ENCODE results near the gene IQCH. TPM values are rescaled to one million over a fixed set of nuclear protein-coding genes. Genes with fewer than 3 reads are reported as not detected.

IQCH gene
- total RNA-seq, 1 experiment from 2014 or later = 1.9 TPM

DNA sequence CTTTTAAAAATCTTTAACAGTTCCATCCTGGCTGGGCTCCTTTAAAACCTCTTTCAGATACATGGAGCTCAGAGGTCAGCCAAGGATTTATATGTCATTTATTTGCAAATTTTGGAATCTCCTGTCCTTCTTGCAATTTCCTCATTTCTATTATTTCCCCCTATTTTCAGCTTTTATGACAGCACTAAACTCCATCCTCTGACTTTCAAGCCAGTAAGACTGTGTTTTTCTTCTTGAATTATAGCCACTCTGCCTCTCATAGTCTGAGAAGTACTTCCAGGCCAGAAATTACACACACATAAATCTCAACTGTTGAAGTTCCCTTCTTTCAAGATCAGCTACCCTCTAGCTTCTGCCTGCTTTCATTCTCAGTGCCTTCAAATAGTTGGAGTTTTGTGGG is 73.2 kb downstream of the IQCH start (continued):
- TF ChIP-seq, protein P1, sequence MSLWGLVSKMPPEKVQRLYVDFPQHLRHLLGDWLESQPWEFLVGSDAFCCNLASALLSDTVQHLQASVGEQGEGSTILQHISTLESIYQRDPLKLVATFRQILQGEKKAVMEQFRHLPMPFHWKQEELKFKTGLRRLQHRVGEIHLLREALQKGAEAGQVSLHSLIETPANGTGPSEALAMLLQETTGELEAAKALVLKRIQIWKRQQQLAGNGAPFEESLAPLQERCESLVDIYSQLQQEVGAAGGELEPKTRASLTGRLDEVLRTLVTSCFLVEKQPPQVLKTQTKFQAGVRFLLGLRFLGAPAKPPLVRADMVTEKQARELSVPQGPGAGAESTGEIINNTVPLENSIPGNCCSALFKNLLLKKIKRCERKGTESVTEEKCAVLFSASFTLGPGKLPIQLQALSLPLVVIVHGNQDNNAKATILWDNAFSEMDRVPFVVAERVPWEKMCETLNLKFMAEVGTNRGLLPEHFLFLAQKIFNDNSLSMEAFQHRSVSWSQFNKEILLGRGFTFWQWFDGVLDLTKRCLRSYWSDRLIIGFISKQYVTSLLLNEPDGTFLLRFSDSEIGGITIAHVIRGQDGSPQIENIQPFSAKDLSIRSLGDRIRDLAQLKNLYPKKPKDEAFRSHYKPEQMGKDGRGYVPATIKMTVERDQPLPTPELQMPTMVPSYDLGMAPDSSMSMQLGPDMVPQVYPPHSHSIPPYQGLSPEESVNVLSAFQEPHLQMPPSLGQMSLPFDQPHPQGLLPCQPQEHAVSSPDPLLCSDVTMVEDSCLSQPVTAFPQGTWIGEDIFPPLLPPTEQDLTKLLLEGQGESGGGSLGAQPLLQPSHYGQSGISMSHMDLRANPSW (CRISPR knock-in tag; conservative IDR thresholded peaks at IDR 0.05; ENCODE audit: low read depth) = no peak
- TF ChIP-seq, protein P2, sequence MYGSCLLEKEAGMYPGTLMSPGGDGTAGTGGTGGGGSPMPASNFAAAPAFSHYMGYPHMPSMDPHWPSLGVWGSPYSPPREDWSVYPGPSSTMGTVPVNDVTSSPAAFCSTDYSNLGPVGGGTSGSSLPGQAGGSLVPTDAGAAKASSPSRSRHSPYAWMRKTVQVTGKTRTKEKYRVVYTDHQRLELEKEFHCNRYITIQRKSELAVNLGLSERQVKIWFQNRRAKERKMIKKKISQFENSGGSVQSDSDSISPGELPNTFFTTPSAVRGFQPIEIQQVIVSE (CRISPR knock-in tag; IDR thresholded peaks at IDR 0.05; ENCODE audit: borderline replicate concordance) = no peak
- no peak for TF ChIP-seq PRRX2 (CRISPR knock-in tag; IDR thresholded peaks at IDR 0.05)

DNA sequence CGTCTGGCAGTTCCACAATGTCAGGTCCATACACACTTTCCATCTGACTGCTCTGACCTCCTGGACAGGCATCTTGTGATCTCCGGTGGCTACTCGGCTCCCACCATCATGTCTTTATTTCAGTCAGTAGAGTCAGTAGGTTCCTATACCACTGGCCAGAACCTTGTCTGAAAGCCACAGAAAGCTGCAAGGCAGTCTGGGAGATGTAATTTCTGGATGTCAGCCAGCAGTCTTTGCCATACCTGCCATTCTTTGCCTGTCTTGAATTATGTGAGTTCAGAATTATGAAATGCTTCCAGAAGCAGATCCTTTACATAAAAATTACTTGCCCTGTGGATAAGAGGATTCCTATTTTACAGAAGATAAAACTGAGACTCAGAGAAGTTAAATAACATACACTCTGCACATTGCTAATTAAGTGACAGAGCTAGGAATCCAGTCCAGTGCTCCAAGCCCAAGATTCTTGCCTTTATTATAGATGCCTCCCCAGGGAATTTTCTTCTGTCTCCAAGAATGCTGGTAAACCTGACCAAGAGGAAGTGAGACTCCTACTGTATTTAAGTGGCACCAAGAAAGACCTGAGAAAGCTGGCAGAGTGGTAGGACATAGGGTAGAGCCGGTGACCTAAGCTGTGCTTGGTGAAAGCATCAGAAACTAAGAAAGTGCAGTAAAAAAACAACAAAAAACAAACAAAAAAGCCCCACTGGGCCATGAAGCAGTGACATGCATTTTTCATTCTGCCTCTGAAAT is 75.6 kb downstream of the IQCH start:
- H3K4me1 Mint-ChIP-seq = peaks cover under 1% of the 10 kb centered on the region
- H3K27me3 Mint-ChIP-seq (ENCODE audit: low read depth) = no peaks in the 10 kb centered on the region
- ChIA-PET POLR2A (no interaction called here), CTCF (interaction anchor here (0.5 kb wide), 1 partner anchor 349 kb away, joined by 3 read pairs; no protein-coding TSS in a partner anchor)
- DNase-seq (ENCODE audit: low spot score) = no peak
- no peak for ATAC-seq
- TF ChIP-seq, protein P1 (CRISPR knock-in tag; conservative IDR thresholded peaks at IDR 0.05; ENCODE audit: low read depth) = no peak
- no peak overlapping the region for H3K4me3 Mint-ChIP-seq
- peaks cover 12% of the 10 kb centered on the region for H3K9me3 Mint-ChIP-seq
- H3K36me3 Mint-ChIP-seq = peaks cover 10% of the 10 kb centered on the region
- no peak overlapping the region for H3K27ac Mint-ChIP-seq

DNA sequence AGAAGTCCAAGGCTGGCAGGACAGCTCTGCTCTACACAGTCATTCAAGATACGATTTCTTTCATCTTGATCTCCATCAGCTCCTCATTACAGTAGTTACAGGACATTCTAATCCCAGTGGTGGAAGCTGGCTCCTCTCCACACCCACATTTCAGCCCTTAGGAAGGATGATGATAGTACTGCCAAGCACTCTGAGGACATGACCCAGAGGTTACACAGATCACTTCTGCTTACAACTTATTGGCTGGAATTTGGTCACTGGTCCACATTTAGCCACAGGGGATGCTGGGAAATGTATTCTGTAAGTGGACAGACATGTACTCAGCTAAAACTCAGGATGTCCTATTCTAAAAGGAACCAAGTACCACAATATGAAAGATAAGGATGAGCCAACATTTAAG is 77.1 kb downstream of the IQCH start:
- peaks cover 5% of the 10 kb centered on the region for H3K36me3 Mint-ChIP-seq
- H3K27me3 Mint-ChIP-seq (ENCODE audit: low read depth) = no peaks in the 10 kb centered on the region
- ChIA-PET POLR2A (no interaction called here), CTCF (no interaction called here)
- no peaks in the 10 kb centered on the region for H3K4me1 Mint-ChIP-seq
- H3K27ac Mint-ChIP-seq = no peak overlapping the region
- no peak for DNase-seq (ENCODE audit: low spot score)
- H3K4me3 Mint-ChIP-seq = no peak overlapping the region
- TF ChIP-seq GTF2I (CRISPR knock-in tag; conservative IDR thresholded peaks at IDR 0.05) (no peak), FOXK1 (CRISPR knock-in tag; IDR thresholded peaks at IDR 0.05) (no peak), NR2C2 (CRISPR knock-in tag; IDR thresholded peaks at IDR 0.05) (no peak), TEAD4 (CRISPR knock-in tag; IDR thresholded peaks at IDR 0.05) (no peak), ZNF423 (CRISPR knock-in tag; IDR thresholded peaks at IDR 0.05) (no peak)
- TF ChIP-seq, protein P3, sequence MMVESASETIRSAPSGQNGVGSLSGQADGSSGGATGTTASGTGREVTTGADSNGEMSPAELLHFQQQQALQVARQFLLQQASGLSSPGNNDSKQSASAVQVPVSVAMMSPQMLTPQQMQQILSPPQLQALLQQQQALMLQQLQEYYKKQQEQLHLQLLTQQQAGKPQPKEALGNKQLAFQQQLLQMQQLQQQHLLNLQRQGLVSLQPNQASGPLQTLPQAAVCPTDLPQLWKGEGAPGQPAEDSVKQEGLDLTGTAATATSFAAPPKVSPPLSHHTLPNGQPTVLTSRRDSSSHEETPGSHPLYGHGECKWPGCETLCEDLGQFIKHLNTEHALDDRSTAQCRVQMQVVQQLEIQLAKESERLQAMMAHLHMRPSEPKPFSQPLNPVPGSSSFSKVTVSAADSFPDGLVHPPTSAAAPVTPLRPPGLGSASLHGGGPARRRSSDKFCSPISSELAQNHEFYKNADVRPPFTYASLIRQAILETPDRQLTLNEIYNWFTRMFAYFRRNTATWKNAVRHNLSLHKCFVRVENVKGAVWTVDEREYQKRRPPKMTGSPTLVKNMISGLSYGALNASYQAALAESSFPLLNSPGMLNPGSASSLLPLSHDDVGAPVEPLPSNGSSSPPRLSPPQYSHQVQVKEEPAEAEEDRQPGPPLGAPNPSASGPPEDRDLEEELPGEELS (CRISPR knock-in tag; IDR thresholded peaks at IDR 0.05) = no peak
- TF ChIP-seq, protein P4, sequence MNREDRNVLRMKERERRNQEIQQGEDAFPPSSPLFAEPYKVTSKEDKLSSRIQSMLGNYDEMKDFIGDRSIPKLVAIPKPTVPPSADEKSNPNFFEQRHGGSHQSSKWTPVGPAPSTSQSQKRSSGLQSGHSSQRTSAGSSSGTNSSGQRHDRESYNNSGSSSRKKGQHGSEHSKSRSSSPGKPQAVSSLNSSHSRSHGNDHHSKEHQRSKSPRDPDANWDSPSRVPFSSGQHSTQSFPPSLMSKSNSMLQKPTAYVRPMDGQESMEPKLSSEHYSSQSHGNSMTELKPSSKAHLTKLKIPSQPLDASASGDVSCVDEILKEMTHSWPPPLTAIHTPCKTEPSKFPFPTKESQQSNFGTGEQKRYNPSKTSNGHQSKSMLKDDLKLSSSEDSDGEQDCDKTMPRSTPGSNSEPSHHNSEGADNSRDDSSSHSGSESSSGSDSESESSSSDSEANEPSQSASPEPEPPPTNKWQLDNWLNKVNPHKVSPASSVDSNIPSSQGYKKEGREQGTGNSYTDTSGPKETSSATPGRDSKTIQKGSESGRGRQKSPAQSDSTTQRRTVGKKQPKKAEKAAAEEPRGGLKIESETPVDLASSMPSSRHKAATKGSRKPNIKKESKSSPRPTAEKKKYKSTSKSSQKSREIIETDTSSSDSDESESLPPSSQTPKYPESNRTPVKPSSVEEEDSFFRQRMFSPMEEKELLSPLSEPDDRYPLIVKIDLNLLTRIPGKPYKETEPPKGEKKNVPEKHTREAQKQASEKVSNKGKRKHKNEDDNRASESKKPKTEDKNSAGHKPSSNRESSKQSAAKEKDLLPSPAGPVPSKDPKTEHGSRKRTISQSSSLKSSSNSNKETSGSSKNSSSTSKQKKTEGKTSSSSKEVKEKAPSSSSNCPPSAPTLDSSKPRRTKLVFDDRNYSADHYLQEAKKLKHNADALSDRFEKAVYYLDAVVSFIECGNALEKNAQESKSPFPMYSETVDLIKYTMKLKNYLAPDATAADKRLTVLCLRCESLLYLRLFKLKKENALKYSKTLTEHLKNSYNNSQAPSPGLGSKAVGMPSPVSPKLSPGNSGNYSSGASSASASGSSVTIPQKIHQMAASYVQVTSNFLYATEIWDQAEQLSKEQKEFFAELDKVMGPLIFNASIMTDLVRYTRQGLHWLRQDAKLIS (CRISPR knock-in tag; IDR thresholded peaks at IDR 0.05; ENCODE audit: borderline replicate concordance) = no peak
- TF ChIP-seq, protein P5, sequence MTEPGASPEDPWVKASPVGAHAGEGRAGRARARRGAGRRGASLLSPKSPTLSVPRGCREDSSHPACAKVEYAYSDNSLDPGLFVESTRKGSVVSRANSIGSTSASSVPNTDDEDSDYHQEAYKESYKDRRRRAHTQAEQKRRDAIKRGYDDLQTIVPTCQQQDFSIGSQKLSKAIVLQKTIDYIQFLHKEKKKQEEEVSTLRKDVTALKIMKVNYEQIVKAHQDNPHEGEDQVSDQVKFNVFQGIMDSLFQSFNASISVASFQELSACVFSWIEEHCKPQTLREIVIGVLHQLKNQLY (CRISPR knock-in tag; IDR thresholded peaks at IDR 0.05) = no peak
- TF ChIP-seq, protein P6, sequence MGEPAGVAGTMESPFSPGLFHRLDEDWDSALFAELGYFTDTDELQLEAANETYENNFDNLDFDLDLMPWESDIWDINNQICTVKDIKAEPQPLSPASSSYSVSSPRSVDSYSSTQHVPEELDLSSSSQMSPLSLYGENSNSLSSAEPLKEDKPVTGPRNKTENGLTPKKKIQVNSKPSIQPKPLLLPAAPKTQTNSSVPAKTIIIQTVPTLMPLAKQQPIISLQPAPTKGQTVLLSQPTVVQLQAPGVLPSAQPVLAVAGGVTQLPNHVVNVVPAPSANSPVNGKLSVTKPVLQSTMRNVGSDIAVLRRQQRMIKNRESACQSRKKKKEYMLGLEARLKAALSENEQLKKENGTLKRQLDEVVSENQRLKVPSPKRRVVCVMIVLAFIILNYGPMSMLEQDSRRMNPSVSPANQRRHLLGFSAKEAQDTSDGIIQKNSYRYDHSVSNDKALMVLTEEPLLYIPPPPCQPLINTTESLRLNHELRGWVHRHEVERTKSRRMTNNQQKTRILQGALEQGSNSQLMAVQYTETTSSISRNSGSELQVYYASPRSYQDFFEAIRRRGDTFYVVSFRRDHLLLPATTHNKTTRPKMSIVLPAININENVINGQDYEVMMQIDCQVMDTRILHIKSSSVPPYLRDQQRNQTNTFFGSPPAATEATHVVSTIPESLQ (CRISPR knock-in tag; IDR thresholded peaks at IDR 0.05) = no peak
- peaks cover 8% of the 10 kb centered on the region for H3K9me3 Mint-ChIP-seq
- no peak for ATAC-seq
